HG03565 (cell line): ENCODE results near the gene AADAC.
"Not testable (repeated sequence)": the region's sequence is repeated elsewhere in the genome, so short reads cannot be mapped to it uniquely, and the experiment has no call there.

Experiments used
- ATAC-seq: cut with Tn5 transposase; IDR thresholded peaks from one replicate; pipeline ENCODE4 v1.9.1; 2021; ENCODE audit warnings: mild to moderate bottlenecking, moderate library complexity; ENCODE audit not compliant: unreplicated experiment

The AADAC gene

DNA sequence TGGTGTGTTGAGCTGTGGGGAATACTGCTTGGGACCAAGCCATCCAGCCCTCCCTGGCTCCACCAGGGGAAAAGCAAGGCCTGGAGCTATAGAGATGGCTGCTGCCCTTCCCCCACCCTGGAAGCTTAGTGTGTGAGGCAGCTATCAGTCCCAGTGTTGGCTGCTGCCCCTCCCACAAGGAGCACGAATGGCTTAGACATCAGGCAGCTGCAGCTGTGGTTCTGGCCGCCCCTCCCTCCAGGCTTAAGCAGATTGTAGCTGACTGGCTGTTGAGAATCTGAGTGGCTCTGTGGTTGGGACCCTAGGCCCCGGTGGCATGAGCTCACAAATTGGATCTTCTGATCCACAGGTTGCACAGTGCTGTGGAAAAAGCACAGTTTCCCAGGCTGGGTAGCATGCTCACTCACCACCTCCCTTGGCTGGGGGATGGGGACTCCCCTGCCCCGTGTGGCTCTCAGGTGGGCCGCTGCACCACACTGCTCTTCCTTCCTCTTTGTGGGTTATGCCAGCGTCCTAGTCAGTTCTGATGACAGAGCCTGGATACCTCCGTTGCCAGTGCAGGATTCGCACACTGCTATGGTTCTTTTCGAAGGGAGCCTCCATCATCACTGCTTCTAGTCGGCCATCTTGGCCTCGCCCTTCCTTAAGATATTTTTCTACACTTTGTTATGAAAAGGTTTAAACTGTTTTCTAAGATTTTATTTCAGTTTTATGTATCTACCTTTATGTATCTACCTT is 38.3 kb downstream of the AADAC start:
- ATAC-seq: no peak

DNA sequence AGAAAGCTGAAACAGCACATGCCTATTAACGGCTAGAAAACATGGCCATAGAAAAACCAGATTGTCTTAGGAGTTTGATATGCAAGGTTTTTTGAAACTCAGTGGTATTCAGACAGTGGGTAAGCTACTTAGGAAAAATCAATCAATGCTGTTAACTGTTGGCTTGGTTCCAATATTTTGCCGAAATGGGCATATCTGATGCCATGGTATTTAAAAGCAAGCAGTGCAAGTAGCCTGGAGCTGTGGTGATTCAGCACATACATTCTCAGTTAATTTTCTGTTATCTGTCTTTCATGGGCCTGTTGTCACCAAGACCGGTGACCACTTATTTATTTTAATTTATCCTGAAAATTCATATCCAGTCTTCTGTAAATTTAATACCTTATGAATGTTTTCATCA is 42.2 kb downstream of the AADAC start:
- no peak for ATAC-seq

DNA sequence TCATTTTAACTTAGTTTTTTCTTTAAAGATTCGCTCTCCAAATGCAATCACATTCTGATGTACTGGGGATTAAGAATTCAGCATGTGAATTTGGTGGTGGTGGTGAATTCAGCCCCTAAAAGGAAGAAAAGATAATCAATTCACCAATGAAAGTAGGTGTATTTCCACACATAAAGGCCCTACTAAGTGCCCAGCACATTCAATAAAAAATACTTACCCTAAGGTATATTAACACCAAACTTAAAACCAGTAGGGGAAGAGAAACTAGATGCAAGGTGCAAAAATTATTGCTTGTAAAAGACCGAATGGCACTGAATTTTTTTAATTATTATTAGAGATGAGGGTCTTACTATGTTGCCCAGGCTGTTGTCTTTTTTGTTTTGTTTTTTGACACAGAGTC is 42.7 kb downstream of the AADAC start:
- ATAC-seq: no peak

DNA sequence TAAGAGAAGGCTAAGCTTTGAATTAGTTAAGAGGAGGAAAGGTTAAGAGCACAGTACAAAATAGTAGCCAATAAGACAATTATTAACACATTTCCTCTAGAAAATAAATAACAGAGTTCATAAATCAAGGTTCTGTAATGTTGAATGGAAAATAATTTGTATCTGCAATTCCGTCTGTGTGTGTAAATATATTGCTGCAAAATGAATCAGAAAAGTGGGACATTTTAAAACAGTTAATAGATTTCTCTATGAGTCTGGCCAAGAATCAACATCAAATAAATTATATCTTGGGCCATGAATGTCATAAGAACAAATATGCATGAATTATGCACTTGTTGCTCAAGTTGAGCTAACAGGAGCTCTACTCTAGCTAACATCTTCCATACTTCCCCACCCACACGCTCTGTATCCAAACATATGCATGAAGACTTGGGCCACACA is 45.3 kb downstream of the AADAC start:
- no peak for ATAC-seq

DNA sequence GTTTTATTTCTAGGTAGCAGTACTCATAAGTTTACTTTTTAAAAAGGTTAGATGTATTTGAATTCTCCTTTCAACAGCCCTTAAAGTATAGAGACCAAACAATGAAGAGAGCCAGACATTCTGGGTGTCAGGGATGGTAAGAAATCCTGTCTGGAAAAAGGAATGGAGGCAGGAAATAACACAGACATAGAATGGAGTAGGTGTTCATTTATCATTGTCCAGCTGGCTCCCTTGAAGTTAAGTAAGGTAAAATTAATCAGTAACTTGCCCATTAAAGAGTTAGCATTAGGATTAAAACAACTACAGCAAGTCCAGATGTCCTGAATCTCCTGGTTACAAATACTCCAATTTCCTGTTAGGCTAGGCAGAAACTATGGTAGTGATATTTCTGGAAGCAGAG is 46.0 kb downstream of the AADAC start:
- no peak for ATAC-seq

DNA sequence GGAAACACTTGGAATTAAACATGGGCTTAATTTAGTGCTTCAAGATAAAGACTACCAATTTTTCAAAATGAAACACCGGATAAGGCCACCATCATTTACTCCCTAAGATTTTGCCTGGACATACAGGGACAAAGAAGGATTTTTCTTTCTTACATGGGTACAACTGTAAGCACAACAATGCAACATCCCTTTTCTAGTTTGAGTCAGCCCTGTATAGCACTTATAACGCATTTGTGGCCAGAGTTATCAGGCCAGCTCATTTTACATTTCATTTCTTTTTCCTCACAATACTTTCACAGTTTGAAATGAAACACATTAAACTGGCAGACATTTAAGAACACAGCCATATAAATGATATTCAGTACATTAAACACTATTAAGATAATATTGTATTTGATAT is 49.7 kb downstream of the AADAC start:
- no peak for ATAC-seq

DNA sequence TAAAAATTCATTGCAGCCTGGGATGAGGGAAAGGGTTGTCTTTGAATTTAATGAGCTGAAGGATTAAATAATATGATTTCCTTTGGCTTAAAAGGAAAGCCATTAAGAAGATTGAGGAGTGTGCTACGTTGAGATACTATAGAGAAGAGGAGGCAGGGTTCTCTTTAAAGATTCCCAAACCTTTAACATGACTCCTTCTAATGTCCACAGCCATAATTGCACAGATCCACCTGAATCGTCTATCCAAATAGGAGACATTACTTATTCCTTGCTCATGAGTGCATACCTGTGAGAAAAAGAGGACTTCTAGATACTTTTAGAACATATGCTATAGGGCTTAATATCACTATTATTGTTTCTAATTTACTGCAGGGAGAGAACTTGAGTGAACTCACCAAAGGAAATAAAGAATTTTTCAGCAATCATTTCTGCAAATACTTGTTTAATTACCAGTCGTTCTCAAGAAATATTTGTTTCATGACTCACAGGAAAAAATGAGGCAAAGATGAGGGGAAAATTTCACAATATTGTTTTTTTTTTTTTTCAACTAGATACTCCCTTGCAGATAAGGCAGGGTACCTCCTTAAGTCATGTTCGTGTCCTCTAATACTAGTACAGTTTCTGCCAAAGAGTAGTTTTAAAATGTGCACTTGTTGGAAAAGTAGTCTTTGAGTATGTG is 50.6 kb downstream of the AADAC start:
- no peak for ATAC-seq

DNA sequence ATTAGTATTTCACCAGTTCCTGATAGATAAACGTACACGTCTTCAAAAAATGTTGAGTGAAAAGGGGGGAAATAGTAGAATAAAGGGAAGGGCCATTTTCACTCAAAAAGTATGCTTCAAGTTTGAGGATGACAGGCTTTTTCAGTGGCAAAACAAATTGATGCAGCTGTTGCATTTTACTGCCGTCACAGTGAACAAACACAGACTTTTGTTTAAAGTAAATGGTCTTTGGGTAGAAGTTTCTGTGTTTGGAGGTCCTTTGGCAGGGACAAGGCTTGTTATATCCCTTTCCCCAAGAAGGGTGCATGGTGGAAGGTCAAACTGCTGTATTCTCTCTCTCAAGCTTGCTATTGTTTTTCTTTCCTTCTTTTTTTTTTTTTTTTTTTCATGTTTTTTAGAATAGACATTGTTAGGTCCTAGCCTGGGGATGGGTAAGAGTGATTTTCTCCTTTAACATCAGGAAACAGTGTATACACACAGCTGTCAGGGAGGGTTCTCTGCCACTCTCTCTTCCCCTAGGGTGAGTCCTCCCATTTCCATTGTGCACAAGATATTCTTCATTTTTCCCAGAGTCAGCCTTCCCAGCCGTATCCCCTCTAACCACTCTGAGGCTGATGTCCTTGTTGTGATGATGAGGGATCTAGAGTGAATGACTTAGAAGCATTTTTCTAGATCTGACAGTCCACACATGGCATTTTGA is 52.9 kb downstream of the AADAC start:
- ATAC-seq: no peak

DNA sequence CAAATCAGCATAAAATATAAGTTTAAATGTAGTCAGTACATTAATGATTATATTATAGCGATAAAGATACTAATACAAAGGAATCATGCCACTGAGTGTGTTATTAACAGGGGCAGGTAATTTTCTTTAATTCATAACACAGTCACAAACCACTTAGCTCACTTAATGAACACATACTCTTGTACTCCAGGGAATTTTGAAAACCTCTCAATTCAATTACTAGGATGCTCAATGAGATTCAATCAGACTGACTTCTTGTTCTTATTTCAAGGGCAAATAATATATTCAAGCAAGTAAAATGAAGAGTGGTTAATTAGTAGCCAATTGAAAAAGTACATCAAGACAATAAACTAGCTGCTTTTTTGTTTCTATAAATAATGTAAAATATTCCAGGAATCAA is 53.8 kb downstream of the AADAC start:
- no peak for ATAC-seq

DNA sequence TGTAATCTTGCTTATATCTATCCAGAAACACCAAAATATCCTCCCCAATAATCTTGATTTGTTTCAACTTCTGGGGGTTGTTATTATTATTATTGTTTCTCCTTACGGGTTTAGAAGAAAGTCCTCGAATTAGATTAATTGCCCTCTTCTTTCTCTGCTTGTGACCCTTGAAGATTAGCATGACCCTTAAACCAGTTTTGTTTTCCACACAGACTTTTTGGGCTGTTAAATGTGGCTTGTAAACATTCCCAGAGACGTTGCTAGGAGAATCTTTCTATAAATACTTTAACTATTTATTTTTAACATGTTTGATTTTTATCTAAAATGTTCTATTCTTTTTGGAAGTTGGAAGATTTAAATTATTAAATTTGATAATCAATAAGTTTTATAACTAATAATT is 55.3 kb downstream of the AADAC start:
- ATAC-seq: no peak

DNA sequence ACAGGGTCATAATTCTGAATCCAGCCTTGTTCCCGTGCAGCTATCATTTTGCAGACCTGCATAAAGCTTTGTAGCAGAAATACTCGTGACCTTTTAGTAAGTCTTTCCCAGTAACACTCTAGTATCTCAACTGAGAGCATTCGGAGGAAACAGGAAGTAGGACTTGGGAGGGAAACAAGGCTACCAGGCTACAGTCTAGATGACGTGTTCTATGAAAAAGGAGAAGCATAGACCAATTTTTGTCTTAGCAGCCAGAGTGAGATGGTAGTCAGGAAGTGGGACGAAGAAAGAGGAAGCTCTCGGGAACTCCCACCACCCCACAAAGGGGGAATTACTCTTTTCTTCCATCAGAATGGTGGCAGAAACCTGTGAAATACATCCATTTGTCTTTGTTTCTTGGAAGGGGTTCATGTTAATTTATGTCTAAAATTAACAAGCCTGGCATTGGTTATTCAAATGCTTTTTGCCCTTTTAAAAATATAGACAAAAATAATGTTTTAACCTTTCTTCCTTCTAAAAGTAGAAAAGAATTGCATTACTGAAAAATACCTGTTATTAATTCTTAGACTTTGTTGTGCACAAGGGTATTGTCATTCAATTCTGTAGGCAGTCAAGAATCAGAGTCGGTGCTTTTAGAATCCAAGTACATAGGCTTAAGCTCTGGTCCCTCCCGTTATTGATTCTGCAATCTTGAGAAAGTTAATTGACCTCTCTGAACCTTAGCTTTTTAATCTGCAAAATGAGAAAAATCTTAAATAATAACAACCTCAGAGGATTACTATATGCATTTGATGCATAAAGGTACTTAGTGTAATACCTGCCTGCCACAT is 57.9 kb downstream of the AADAC start:
- ATAC-seq: peak; percentile 86

DNA sequence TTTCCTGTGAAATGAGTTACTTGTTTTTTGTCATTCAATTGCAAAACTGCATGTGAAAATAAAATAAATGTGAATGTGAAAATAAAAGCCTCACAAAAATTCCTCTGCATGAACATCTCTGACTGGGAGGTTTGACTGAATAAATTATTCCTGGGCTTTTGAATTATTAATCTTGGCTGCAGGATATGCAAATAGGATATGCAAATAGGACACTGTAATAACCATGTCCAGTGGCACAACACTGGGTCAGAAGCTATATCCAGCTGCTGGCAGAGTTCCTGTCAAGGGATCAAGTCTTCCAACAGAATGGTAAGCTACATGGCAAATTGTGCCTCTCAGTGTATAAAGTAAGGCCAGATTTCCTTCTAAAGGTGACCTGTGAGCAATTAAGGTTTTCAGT is 59.5 kb downstream of the AADAC start, which contains the start of gene SUCNR1:
SUCNR1 (plus strand) TSS at position 246 of the 400 bp plus-strand sequence. CDS start 6,250 bp downstream, outside the sequence.
- ATAC-seq: no peak

DNA sequence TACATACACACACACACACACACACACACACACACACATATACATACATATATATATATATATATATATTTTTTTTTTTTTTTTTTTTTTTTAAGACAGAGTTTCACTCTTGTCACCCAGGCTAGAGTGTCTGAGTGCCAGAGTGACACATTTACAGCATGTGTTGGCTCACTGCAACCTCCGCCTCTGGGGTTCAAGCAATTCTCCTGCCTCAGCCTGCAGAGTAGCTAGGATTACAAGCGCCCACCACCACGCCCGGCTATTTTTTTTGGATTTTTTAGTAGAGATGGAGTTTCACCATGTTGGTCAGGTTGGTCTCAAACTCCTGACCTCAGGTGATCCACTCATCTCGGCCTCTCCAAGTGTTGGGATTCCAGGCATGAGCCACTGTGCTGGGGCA is 60.2 kb downstream of the AADAC start:
- ATAC-seq: not testable (repeated sequence)

DNA sequence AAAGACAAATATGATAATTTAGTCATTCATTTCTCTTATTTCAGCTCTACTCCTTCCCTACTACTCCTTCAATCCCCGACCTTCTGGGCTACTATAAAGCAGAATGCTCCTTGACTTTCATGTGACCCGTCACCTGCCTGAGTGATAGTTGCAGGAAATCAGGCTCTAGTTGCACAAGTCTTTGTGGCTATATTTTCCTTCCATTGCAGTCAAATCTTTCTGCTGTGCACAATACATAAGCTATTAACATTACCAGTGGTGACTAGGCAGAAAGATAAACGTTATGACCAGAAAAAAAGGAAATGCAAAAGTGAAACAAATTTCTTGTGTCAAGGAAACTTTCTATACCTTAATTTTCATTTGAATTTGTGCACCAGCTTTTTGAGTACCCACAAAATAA is 61.8 kb downstream of the AADAC start:
- ATAC-seq: peak; percentile 39

DNA sequence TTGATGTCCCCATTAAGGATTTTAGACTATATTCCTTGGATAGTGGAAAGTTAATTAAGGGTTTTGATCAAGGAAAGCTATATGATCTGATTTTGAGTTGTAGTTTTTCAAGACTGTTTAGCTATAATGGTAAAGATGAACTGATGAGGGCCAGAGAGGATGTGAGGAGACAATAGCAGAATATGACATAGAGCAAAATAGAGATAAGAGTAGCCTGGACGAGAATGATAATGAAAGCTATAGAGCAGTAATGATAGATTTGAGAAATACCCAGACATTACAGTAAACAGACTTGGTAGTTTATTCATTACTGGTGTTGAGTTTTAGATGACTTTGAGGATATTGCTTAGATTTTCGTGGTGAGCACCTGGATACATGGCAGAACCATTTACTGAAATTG is 63.4 kb downstream of the AADAC start:
- no peak for ATAC-seq
